ENCODE measurements around the gene AMN1. TPM values are rescaled to one million over a fixed set of nuclear protein-coding genes. Genes with fewer than 3 reads are reported as not detected.

Gene AMN1
- total and polyA plus RNA-seq, 2 of the 13 experiments (the other 11 are each of a cell fraction or from before 2014, with no cell fraction given), result 7.5 to 26.5 TPM

DNA sequence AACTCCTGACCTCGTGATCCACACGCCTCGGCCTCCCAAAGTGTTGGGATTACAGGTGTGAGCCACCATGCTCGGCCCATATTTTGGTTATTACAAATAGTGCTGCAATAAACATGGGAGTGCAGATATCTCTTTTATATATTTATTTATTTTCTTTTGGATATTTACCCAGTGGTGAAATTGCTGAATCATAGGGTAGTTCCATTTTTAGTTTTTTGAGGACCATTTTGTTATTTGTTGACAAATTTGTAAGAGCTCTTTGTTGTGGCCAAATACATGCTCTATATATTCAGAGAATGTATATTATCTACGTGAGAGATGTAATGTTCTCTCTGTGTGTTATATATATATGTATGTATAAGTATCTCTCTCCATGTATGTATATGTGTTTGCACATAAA, 15.9 kb downstream of the AMN1 start:
- no peak overlapping the region for H3K9ac ChIP-seq (ENCODE audit: insufficient read depth, low read depth, low read length)
- FAIRE-seq (no peak), ATAC-seq (no peak), DNase-seq (ENCODE audit: low spot score) (no peak)
- BruUV-seq (replicated peaks), result no TSS peak
- TF ChIP-seq NFKB2 (CRISPR knock-in tag; IDR thresholded peaks at IDR 0.05; ENCODE audit: borderline replicate concordance) (no peak), LCORL (IDR thresholded peaks at IDR 0.05) (no peak), LCORL (CRISPR knock-in tag; IDR thresholded peaks at IDR 0.05) (no peak), ZHX1 (CRISPR knock-in tag; IDR thresholded peaks at IDR 0.05; ENCODE audit: low read depth) (no peak), MXD4 (CRISPR knock-in tag; IDR thresholded peaks at IDR 0.05) (no peak), ZNF646 (CRISPR knock-in tag; IDR thresholded peaks at IDR 0.05) (no peak), ZNF781 (CRISPR knock-in tag; IDR thresholded peaks at IDR 0.05; ENCODE audit: borderline replicate concordance, not compliant biosample characterization) (no peak), PPARG (CRISPR knock-in tag; conservative IDR thresholded peaks at IDR 0.05) (no peak)
- no peak overlapping the region for H3K4me3 ChIP-seq (replicated peaks in 1 of 3; ENCODE audit: insufficient read depth in 1 of 3, low read depth in 2 of 3, low read length in 3 of 3)
- H3K9me3 ChIP-seq (ENCODE audit: low read length), result no peaks in the 10 kb centered on the region
- H4K20me1 ChIP-seq (ENCODE audit: insufficient read depth, low read length), result no peaks in the 10 kb centered on the region
- in situ Hi-C loops (cut with HindIII; ENCODE audit: extremely low pct_ligation_motif_present, low pct_unique_long_range_greater_than_20kb) (no loop called here), intact Hi-C loops (cut with micrococcal nuclease; ENCODE audit: unreplicated experiment) (loop anchor here (5.0 kb wide), 1 partner anchor 34 kb away; no protein-coding TSS in a partner anchor)
- no peak overlapping the region for H3K27ac ChIP-seq (ENCODE audit: extremely low read length, insufficient read depth, low read length)
- H3K4me1 ChIP-seq (ENCODE audit: insufficient read depth, low read length), result peaks cover 22% of the 10 kb centered on the region
- H3K36me3 ChIP-seq (replicated peaks in 1 of 2; ENCODE audit: control insufficient read depth in 1 of 2, insufficient read depth in 2 of 2, low read length in 2 of 2), result no peaks in the 10 kb centered on the region
- no peaks in the 10 kb centered on the region for H3K79me2 ChIP-seq (ENCODE audit: insufficient read depth, low read length)
- no peaks in the 10 kb centered on the region for H3K27me3 ChIP-seq (ENCODE audit: control insufficient read depth in 1 of 2, insufficient read depth in 2 of 2, low read length in 2 of 2)
- ChIA-PET CTCF (ENCODE audit: low intra/inter-chr PET ratio, low total read pairs) (no interaction called here), POLR2A (no interaction called here)
- over 99% methylated on average over 5 of the region's 5 CpGs for WGBS (ENCODE audit: low lambda C conversion rate)
- H3K4me2 ChIP-seq (ENCODE audit: low read depth, low read length), result no peak overlapping the region
- no peak overlapping the region for H2AFZ ChIP-seq (ENCODE audit: low read length)

All from HepG2 (cell line).